NCI-H82 (cell line): Measurements from ENCODE around the gene SPRED3.
A peak's percentile ranks its signal among the peaks of the same experiment; 100 is the strongest.

Source experiments
- DNase-seq: peaks from one replicate; lab custom pipeline; 2025; lab: John Stamatoyannopoulos, UW

Gene SPRED3

DNA sequence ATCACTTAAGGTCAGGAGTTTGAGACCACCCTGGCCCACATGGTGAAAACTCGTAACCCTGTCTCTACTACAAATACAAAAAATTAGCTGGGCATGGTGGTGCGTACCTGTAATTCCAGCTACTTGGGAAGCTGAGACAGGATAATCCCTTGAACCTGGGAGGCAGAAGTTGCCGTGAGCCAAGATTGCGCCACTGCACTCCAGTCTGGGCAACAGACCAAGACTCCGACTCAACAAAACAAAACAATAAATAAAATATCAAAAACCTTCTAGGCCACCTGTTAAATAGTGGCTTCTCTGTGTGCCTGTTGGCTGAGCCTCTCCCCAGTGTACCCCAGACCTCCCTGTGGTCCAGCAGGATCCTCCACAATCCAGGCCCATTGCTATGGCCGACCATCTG is 17.4 kb upstream of the SPRED3 start:
- DNase-seq, result no peak

DNA sequence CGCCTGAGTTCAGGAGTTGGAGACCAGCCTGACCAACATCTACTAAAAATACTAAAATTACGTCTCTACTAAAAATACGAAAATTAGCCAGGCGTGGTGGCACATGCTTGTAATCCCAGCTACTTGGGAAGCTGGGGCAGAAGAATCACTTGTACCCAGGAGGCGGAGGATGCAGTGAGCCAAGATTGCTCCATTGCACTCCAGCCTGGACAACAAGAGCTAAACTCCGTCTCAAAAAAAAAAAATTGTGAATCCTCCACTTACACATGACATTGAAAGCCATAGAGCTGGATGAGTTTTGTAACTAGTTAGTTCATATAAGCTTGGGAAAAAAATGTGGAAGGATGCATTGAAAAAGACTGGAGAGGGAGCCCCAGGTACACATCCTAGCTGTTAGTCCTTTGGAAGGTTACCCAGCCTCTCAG is 14.6 kb upstream of the SPRED3 start:
- DNase-seq, result no peak

DNA sequence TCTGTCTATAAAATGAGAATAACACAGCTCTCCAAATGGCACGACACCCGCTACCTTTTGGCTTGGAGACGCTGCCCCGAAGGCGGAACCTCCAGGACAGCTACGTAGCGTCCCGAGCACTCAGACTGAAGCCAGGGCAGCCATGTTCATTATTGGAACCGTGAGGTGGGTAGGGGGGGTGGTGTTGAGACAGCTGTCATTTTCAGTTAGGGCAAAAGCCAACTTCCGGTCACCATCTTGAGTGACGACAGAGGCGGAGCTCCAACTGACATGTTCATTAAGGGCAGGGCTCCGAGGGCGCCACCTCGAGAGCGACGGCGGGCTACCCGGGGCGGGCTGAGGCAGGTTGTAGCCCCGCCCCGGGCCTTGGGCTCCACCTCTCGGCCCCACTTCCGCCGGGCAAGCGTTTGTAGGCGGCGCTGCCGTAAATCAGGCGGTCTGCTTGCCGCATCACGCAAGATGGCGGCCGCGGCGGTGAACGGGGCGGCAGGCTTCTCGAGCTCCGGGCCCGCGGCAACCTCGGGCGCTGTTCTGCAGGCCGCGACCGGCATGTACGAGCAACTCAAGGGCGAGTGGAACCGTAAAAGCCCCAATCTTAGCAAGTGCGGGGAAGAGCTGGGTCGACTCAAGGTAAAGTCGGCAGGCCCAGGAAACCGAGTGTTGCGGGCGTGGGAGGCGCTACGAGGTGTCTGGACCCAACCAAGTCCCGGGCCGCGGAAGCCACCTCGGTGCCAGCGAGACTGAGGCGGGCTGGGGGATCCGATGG is 14.0 kb upstream of the SPRED3 start, which contains the start of gene PSMD8:
Gene PSMD8, plus strand, starts transcription at position 240 of the 766 bp plus-strand sequence. Its CDS starts 31 bp downstream, at position 271.
- peak; percentile 100 for DNase-seq

DNA sequence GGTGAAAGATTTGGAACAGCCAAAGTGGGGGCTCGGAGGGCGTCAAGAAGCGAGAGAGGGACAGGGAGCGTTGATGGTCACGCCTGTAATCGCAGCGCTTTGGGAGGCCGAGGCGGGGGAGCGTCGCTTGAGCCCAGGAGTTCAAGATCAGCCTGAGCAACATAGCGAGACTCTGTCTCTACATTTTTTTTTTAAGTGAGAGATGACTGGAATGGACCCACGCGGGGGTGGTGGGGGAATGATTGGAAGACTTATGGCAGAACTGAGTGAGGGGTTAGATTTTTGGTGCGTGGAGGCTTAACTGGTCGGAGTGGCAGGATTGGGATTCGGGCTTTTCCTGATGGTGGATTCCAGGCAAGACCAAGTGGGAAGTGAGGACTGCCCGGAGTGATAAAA is 13.4 kb upstream of the SPRED3 start:
- peak; percentile 55 for DNase-seq

DNA sequence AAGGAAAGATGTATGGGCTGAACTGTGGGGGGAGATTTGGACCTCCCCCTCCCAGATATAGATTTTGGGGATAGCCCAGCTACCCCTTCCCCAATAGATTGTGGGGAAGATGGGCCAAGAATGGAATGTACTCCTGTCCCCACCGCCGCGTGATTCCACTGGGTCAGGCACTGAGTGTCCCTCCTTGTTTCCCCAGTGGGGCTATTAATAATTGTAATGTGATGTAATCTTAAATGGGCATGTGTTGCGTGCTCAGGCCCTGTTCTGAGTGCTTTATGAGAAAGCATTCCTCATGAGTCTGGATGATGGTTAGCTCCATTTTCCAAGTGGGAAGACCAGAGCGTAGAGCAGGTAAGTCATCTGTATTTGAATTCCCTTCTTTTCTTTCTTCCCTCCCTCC is 12.7 kb upstream of the SPRED3 start:
- no peak for DNase-seq

DNA sequence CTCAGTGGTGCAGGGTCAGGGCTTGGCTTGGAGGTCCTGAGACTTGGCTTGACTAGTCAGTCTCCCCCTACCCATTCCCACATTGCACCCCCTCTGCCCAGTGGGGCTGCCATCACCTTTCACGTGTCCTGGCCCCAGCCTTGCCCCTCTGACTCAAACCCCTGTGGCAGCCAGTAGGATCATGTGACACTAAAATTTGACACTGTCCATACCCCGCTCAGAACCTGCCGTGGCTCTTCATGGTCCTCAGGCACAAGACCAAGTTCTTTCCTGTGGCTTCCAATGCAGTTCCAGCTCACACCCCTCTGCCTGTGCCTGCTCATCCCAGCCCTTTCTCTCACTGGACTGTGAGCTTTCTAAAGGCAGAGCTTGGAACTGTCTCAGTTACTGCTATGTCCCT is 11.9 kb upstream of the SPRED3 start:
- no peak for DNase-seq

DNA sequence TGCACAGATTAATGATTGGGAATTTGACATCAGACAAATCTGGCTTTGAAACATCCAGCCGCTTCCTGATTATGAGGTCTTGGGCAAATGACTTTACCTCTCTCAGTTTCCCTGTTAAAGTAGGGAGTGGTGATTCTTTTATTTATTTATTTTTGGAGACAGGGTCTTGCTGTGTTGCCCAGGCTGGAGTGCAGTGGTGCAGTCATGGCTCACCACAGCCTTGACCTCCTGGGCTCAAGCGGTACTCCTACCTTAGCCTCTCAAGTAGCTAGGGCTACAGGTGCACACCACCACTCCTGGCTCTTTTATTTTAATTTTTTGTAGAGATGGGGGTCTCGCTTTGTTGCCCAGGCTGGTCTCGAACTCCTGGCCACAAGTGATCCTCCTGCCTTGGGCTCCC is 11.4 kb upstream of the SPRED3 start:
- no peak for DNase-seq

DNA sequence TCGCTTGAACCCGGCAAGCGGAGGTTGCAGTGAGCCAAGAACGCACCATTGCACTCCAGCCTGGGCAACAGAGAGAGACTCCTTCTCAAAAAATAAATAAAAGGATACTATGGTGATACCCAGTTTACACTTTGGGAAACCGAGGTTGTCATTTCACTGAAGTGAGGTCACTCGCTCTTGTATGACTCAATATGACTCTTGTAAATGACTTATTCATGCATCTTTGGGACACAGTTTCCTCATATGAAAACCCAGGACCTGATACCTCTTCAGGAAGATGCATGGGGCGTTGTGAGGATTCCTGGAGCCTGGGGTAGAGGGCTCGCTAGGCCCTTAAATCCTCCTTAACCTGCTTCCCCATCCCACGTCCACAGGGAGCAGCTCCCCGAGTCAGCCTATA is 9.6 kb upstream of the SPRED3 start:
- no peak for DNase-seq

DNA sequence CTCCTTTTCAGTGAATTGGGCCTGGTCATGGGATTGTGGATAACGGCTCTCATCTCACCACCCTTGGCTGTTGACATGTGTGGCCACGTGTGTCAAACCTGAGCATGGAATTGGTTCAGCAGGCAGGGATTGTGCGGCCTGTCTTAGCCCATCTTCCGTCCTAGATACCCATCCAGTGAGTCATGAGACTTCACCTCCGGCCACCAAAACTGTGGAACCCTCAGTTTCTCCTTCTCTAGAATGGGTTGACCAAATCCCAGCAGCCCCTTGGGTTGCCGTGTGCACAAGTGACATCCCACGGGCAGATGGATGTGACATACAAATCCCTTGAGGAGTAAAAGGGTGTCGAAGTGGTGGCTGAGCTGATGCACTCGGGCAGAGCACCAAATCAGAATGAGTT is 7.4 kb upstream of the SPRED3 start:
- no peak for DNase-seq

DNA sequence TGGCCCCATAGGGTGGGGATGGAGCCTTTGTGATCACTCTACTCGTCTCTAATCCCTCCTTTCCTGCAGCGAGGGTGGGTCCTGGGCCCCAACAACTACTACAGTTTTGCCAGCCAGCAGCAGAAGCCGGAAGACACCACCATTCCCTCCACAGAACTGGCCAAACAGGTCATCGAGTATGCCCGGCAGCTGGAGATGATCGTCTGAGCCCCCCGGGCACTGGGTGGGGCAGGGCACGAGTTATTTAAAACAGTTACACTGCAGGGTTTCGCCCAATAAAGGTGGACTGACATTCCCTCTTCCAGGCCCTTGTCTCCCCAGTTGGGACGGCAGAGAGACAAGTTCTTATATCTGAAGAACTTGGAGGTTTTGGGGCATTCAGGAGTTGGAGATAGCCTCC is 5.3 kb upstream of the SPRED3 start:
- DNase-seq, result no peak

DNA sequence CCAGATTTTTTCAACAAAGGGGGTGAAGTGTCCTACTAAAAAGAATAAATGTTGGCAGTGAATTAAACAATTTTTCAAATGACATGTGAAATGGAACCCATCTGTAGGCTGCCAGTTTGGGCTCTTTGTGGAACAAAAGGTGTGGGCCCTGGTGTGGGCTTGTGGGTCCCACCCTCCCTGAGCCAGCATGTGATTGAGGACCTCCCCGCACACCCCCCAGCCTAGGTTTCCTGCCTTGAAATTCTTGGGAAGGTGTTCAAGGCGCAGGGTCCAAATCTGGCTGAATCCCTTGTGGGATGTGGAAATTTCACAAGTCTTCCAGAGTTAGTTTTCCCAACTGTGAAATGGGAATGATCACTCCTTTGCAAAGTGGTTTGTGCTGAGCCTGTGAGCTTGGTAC is 4.8 kb upstream of the SPRED3 start:
- no peak for DNase-seq

DNA sequence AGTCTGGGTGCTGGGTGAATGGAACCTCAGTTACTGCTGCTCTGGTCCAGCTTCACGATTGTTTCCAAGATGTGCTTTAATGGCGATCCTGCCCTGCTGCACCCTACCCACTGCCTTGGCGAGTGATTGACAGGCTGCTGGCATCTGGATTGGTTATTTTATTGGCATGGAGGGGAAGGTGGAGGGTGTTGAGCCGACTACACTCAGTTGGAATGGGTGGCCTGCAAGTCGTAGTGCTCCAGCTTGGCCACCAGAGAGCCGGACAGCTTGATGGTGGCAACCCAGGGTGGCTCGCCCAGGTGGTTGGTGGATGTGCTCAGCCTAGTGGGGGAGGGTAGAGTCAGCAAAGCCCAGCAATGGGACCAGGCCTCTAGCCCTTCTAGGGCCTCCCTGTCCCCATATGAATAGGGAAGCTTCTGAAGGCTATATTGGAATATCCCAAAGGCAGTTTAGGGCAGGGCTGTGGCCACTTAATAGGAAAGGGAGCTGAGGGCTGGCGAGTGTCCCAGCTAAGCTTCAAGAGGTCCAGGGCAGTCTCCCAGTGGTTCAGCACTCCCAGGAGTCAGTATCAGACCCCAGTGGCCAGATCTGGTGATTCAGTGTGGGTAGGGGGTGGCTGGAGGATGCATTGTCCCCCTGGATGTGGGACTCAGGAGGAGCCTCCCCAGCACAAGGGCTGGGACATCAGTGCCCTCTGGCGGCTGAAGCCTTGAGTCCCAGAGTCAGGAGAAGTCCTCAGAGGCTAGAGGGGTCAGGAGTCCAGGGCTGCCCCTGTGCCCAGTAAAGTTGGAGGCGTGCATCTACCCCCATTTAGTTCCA is 4.1 kb upstream of the SPRED3 start:
- peak; percentile 47 for DNase-seq

DNA sequence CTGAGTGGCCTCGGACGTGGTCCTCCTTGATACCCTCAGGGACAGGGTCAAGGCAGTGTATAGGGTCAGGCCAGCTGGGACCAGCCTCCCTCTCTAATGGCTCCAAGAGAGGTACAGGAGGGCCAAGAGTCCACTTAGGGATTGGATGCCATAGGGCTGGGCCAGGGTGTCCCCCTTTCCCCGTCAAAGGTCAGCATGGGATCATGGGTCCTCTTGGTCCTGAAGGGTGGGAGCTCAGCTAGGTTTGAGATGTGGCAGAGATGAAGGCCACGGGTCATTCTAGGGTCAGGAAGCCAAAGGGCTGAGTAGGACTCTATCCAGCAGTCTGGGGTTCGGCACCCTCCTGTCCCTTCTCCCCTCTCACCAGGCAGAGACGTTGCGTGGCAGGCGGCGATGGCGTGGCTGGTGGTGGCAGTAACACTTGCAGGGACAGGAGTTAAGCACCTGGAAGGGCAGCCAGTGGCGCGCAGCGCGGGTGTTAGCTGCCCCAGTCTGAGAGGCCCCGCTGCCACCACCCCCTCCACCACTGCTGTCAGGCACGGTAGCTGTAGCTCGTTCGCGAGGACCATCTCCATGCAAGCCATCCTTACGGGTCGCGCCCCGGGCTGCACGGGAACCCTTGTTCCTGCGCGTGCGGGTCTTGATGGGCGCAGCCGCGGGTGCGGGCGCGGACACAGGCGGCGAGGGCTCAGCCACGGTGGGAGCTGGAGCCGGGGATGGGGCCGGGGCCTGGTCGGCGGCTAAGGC is 3.3 kb upstream of the SPRED3 start:
- no peak for DNase-seq

DNA sequence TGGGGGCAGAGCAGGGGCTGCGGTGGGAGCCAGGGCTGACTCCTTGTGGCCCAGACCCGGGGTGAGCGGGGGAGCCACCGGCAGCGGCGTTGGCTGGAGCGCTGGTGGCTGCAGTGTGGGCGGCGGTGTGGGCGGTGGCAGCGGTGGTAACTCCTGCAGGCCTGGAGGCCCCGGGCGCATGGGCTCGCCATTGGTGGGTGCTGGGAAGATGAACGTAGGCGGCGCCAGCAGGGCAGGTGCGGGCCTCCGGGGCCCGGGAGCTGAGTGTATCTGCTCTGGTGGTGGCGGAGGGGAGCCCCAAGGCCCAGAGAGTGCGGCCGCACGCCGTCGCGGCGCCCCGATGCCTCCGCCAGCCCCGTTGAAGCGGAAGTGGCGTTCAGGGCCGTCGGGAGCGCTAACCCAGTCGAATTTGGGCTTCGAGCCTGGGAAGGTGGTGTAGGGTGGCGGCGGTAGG is 2.7 kb upstream of the SPRED3 start:
- DNase-seq, result no peak

DNA sequence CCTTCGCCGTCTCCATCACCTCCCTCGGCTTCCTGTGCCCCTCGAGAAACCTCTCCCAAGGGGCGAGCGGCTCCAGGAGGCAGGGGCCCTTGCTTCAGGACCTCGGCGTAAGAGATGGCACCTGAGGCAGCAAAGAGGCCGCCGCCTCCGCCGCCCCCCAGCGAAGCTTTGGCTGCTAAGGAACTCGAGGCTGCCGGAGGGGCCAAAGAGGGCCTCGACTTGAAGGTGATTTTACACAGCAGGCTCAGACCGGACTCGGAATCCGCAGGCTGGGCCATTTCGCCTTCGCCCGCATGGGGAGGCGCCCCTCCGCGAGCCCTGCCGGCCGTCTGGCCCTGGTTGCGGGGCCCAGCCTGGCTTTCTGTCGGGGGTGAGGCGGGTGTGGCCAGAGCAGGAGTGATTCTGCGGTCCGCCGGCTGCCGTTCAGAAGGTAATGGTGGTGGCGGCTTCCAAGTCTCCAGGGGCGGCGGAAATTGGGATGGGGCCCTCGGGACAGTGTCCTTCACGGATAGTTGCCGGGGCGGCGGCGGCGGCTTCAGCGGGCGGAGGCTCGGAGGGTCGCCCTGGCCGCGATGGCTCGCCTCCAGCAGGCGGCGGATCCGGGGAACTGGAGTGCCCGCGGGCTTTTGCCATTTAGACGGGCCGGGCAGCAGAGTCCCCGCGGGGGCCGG is 2.1 kb upstream of the SPRED3 start:
- no peak for DNase-seq

DNA sequence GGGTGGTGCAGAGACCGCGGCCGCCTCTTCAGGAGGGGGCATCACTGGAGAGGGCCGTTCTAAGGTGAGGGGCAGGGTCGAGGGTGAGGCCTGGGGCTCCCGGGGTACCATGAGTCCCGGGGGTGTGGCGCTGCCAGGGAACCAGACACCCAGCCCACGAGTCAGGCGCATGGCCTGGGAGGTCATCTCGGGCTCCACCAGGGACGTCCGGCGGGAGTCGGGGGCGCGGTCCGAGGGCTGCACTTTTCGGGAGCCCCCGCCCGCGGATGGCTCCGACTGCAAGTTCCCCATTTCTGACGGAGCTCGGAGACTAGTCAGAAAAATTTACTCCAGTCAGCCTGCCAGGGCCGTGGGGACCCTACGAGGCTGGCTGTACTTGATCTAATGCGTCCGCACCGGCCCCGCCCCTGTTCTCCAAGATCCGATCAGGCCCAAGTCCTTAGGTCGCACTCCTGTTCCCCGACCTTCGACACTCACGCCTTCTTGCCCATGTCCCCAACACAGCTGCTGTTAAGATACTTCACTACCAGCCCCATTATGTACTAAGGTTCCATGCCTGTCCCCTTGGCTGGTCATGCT is 1.4 kb upstream of the SPRED3 start:
- DNase-seq, result no peak

DNA sequence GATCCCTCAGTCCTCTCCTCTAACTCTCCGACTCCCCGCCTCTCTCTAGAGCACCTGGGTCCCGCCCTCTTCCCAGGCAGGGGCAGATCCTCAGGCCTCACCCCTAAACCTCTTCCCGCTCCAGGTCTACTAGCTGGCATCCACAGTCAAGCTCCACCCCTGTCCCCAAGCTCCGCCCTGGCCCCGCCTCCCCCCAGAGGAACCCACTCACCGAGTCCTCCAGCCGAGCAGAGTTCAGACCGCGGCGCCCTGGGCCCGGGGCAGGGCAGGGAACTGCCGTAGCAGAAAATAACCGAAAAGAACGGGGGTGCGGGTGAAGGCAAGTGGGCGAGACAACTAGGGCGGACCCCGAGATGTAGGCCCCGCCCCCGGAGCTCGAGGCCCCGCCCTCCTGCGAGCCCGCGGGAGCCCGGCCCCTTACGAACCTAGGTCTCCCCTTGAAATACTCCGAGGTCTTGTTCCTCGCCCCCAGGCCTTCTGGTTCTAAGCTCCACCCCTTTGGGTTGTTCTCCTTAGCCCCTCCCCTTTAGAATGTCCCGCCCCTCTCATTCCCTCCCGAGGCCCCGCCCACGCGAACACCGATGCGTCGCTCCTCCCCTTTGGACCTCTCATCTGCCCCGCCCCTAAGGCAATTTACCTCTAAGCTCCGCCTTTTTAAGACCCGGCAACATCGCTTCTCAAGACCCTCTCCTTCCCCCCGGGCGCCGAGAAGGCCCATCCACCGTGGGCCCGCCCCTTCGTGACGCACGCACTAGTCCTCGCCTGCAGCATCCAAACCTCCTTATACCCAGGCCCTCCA is 748 bp upstream of the SPRED3 start, which contains the start of gene GGN:
Gene GGN, minus strand, starts transcription at position 485 of the 799 bp plus-strand sequence. CDS start 773 bp downstream, outside the sequence.
- DNase-seq, result peak; percentile 98

DNA sequence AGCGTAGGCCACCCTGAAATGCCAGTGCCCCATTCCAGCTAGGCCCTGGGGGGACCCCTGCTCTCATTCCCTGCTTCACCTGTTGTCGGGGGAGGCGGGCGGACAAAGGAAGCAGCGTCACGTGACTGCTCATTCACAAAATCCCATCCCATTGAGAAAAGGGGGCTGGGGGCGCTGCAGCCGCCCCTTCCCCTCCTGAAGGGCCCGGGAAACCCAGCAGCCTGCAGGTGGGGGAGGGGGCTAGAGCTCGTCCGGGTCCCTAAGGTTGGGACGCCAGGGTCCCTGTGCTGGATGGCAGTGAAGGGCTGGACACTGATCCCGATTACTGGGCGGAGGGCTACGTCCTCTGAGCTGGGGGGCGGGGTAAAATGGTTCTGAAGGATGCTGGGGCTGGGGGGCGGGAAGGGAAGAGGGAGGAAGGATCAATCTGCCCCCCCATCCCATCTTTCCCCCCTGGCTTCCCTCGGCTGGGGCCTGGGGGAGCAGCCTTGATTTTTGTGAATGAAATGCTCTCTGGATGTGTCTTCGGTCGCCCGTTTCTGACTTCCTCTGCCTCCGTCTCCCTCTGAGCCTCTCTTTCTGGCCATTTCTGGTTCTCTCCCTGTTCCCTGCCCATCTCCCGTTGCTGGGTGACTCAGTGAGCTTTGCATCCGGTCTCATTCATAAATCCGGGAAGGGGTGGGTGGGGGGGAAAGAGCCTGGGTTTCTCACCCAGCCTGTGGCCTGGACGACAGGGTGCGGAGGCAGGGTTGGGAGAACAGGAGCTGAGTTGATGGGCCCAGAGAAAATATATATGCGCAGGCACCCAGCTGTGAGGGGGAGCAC is 816 bp downstream of the SPRED3 start:
- DNase-seq, result peak; percentile 43
